Hematopoietic multipotent progenitor cell treated with erythropoietin and hydrocortisone succinate and interleukin-3 and kit ligand, for 8 days (in vitro differentiated cells): Measurements from ENCODE around the gene ACSF3.

ENCODE experiments used
- DNase-seq: peaks from one replicate; pipeline ENCODE4 v3.0.0-alpha.2; 2015

The ACSF3 gene

DNA sequence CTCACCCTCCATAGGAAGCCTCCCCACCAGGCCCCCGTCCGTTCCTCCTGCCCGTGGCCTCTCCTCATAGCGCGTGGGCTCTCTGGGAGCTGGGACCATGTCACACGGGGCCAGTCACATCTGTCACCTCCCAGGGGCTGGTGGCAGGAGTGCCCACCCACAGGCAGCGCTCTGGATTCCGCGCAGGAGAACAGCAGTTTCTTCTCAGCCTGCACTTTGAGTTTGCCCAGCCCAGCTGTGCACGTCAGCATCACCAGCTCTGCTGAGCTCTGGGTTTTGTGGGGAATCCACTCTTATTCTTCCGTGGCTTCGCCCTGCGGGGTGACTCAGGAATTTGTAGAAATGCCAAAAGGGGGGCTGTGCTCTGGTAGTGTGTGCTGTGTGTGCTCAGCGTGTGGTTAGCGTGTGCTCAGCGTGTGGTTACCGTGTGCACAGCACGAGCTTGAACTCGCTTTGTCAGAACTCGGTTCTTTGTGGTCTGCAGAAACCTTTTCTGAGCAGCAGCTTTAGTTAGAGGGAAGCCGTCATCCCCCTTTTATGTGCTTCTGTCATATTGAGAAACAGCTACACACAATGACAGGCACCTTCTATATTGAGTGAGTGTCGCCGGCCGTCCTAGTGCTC lies 3.2 kb downstream of the ACSF3 start:
- no peak for DNase-seq

DNA sequence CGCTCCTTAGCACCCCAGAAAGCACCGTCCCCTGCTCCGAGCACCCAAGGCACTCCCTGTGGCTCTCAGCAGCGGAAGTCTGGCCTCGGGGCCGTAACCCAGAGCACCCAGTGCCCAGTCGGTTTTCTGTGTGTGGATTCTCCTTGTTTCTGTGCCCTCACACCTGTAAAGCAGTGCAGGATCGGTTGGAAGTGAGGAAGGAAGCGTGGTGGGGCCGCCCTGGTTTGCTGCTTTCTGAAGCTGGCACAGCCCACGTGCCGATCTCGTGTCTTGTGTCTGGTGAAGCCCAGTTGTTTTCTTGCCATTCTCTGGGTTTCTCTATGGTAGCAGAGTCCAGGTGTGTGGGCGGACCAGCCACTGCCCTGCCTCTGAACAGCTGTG lies 3.7 kb downstream of the ACSF3 start:
- no peak for DNase-seq

DNA sequence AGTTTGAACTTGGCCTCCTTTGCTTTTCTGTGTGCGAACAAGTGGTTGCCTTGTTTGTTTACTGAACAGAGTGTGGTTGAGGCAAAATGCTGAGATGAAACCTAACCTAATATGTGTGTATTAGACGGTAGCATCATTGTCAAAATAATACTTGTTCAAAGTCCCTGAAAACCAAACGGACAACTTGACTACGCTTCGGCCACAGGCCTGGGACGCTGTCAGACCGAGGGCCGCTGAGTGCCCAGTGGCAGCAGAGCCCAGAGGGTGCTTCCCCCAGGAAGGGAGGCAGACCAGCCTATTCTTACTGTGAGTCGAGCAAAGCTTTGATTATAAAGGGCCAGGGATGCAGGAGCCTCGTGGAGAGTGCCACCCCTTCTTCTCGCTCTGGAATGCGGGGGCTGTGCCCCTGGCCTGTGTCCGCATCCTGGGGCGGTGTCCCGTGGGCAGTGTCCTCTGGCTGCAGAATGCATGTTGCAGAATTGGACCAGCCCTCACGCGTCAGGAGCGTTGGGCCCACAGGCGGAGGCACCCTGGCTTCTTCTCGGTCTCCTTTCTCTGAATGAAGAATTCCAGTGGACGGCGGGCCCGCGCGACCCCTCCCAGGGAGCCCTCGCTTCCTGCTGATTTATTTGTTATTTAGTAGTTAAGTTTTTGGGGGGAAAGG lies 5.2 kb downstream of the ACSF3 start:
- no peak for DNase-seq

DNA sequence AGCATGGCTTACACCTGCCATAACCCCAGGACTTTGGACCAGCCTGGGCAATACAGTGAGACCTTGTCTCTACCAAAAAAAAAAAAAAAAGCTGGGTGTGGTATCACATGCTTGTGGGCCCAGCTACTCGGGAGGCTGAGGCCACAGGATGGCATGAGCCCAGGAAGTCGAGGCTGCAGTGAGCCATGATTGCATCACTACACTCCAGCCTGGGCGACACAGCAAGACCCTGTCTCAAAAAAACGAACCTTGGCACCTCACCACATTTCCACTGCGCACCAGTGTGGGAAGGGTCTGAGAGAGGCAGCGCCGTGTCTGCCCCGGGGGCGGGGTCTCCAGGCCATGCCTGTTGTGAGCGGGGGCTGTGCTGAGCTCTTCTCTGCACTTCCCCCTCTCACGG lies 6.3 kb downstream of the ACSF3 start:
- DNase-seq: peak; percentile 42

DNA sequence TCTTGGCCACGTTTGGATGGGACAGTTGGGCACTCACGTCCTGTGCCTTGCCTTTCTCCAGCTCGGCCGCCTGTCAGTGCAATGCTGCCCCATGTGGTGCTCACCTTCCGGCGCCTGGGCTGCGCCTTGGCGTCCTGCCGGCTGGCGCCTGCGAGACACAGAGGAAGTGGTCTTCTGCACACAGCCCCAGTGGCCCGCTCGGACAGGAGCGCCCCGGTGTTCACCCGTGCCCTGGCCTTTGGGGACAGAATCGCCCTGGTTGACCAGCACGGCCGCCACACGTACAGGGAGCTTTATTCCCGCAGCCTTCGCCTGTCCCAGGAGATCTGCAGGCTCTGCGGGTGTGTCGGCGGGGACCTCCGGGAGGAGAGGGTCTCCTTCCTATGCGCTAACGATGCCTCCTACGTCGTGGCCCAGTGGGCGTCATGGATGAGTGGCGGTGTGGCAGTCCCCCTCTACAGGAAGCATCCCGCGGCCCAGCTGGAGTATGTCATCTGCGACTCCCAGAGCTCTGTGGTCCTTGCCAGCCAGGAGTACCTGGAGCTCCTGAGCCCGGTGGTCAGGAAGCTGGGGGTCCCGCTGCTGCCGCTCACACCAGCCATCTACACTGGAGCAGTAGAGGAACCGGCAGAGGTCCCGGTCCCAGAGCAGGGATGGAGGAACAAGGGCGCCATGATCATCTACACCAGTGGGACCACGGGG lies 7.1 kb downstream of the ACSF3 start:
- DNase-seq: no peak

DNA sequence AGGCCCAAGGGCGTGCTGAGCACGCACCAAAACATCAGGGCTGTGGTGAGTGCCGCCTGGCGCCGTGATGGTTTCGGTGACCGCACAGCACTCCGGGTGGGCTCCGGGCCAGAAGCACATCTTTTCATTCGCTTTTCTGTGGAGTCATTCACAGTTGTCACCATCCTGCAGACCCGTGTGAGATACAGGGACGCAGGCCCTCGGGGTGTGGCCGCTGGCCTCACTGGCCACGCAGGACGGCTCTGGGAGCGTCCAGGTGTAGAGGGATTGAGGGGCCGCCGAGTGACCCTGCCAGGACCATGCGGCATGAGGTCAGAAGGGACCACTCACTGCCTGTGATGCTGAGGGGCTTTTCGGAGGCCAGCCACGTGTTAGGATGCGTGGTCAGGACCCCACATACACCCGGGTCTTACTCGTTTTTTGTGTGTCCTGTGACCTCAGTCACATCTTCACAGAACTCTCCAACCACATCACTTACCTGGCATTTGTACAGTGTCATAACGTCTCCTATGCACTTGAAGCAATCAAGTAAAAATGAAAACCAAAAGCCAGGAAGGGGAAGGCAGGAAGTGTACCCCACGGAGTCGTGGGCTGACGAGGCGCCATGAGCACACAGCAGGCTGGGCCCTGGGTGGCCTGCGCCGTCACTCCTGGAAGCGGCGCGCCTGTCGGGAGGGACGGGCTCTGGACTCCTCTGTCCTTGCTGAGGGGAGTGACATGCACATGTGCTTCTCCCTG lies 7.8 kb downstream of the ACSF3 start:
- DNase-seq: no peak

DNA sequence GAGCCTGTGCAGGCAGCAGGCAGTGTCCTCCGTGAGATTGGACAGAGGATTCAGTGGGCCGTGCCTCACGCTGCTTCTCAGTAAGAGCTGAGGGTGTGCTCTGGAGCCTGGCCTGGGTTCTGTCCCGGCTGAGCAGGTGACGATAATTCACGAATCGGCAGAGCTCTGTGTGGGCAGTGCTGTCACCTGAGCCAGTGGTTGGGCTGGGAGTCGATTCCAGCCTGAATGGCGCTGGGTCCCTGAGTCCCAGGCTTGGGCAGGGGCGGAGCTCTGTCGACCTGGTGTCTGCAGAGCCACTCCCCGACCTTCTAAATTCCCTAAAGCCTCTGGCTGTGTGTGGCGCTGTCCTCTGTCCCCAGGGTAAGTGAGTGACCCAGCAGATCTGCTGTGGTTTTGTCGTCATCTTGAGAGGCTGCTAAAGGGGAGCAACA lies 8.4 kb downstream of the ACSF3 start:
- no peak for DNase-seq

DNA sequence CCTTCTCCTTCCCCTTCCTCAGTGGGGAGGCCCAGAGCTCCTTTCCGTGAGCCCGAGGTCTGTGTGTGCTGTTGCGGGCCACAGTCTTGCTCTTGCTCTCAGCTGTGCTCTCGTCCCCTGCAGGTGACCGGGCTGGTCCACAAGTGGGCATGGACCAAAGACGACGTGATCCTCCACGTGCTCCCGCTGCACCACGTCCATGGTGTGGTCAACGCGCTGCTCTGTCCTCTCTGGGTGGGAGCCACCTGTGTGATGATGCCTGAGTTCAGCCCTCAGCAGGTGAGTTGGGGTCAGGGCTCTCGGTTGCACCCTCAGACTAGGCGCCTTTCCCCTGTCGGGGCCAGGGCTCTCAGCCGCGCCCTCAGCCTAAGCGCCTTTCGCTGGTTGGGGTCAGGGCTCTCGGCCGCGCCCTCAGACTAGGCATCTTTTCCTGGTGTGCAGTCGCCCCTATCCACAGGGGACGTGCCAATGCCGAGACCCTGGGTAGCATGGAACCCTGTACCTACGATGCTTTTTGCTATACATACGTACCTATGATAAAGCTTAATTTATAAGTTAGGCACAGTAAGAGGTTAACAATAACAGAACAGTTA lies 8.9 kb downstream of the ACSF3 start:
- no peak for DNase-seq

DNA sequence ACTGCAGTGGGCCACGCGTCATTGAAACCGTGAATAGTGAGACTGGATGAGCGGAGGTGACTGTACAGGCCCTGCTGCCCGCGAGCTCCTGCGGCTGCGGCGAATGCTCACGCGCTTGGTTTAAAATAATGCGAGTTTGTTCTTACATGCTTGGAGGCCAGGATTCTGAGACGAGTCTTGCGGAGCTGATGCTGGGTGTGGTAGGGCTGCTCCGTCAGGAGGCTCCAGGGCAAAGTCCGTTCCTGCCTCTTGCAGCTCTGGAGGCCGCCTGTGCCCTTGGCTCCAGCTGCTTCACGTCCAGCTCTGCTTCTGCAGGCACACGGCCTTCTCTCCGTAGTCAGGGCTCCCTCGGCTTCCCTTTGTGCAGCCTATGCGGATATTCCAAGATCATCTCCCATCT lies 9.5 kb downstream of the ACSF3 start:
- DNase-seq: no peak

DNA sequence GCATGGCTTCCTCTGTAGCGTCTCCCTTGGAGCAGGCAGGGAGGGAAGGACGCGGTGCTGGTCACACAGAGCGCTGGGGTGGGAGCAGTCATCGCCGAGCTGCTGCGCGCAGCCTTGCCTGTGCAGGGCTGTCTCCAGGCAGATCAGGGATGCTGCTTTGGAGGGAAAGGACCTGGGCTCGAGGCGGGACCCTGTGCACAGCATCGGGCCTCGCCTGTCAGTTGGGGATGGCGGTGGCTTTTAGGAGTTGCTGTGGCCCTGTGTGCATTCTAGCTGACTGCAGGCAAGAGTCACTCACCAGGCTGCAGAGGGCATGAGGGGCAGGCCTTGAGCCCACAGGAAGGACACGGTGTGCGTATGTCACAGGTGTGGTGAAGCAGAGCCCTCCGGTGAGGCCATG lies 10.1 kb downstream of the ACSF3 start:
- no peak for DNase-seq

DNA sequence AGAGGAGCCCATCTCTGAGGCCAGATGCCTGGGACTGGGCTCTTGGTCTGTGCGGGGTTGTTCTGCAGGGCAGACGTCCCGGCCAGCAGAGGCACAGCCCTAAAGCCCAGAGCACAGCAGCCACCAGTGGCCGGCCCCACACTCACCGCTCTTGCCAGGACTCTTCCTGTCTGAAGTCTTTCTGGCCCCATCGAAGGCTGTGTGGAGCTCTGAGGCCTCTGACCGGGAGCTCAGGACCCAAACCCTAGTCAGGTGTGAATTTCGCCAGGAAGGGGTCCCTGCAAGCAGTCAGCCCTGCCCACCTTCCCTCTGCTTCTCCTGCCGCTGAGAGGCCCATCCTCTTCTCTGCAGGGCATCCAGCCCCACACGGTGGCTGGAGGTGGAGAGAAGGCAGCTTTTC lies 10.7 kb downstream of the ACSF3 start:
- DNase-seq: no peak

DNA sequence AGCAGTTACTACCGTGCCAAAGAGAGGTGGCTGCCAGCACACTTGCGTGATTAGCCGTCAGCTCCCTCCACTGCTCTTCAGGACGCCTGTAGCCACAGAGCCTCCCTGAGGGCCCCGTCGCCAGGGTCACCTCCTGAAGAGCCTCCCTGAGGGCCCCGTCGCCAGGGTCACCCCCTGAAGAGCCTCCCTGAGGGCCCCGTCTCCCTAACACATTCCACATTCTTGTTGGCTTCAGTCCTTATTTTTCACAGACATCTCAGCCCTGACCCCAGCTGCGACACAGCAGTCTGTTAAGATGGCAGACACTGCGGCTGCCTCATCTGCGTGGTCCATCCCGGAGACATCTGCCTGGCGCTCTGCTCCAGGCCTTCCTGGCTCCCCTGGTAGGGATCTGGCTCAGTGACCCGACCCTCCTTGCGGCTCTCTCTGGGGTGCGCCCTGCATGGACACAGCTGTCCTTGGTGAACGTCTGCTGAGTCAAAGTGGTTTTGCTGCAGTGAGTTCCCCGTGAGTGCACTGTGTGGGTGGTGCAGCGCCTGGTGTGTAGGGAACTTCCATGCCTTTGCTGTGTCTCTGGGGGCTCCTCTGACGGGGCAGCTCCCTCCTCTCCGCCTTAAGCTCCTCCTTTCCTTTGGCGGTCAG lies 11.4 kb downstream of the ACSF3 start:
- no peak for DNase-seq

DNA sequence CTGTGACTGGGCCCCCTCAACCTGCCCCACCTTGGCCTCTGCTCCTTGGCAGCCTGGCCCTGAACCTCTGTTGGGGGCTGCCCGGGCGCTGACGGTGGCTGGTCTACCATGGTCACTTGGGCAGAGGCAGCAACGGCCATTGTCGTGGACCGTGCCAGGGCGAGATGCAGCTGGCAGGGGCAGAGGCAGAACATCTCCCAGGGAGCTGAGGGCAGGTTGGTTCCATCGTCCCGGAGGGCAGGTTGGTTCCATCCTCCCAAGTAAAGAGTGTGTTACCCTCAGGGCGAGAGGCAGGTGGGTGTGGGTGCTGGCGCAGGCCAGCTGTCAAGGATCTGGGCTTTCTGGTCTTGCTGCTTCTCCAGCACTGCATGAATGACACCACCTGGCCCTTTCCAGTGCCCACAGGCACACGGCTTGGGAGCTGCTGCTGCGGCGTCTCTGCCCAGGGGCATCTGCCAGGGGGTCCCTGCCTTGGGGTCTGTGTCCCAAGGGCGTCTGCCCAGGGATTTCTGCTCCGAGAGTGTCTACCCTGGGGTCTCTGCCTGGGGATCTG lies 12.0 kb downstream of the ACSF3 start:
- DNase-seq: no peak

DNA sequence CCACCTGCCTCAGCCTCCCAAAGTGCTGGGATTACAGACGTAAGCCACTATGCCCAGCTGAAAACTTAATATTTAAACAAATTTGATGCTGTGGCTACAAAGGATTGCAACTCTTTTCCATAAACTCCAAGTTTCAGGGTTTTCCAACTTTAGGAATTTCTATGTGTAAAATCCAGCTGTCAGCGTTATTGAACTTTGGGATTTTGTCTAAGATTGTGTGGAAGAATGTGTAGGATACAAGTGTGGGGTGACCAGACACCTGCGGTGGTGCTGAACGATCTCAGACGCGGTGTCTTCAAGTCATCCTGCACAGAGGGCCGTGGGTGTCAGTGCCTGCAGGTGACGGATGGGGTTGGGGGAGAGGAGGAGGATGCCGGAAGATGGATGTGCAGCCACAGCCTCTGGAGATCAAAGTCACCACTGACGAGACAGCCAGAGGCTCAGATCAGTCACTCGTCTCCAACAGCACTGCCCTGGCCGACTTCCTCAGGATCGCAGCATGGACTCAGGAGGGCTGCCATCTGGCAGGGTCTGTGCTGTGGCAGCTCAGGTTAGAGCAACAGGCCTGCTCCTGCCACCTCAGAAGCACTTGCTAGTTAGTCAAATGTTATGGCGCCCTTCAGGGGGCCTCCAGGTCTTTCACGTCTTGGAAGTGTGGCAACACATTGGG lies 13.0 kb downstream of the ACSF3 start:
- DNase-seq: no peak

DNA sequence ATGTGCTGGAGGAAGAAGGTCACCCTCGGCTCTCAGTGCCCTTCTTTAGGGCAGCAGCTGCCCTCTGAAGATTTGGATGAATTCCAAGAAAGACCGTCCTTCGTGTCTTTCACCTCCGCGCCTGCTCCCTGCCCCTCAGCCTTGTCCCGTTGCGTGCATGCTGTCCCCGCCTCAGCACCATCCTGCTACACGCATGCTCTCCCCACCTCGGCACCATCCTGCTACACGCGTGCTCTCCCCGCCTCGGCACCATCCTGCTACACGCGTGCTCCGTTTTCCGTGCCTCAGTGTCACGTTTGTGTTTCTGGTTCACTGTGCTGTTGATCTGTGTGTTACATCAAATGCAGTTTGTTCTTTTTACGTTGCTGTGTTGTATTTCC lies 13.5 kb downstream of the ACSF3 start:
- no peak for DNase-seq

DNA sequence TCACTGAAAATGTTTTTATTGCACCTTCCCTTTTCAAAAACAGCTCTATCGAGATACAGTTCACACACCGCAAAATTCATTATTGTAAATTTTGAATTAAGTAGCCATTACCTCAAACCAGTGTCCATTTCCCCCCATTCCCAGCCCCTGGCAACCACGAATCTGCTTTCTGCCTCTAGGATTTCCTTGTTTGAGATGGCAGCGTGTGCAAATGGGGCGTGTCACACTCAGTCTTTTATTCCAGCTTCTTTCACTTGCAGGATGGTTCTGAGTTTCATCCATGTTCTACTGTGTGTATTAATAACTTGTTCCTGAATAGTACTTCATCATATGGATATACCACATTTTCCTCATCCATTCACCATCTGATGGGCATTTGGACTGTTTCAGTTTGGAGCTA lies 14.8 kb downstream of the ACSF3 start:
- no peak for DNase-seq

DNA sequence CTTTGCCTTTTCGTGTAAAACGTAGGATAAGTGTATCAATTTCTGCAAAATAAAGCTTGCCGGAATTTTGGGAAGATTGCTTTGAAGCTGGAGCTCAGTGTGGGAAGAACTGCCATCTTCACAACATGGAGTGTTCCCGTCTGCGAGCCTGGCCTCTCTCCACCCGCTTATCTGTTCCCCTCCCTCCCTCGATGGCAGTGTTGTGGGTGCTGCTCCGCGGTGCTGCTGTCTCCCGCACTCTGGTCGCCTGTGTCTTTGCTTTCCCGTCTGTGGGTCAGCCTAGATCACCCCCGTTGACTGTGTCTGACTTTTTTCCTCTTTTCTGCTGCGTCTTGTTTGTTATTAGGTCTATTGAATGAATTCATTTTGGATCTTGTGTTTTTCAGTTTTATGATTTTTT lies 17.0 kb downstream of the ACSF3 start:
- DNase-seq: no peak

DNA sequence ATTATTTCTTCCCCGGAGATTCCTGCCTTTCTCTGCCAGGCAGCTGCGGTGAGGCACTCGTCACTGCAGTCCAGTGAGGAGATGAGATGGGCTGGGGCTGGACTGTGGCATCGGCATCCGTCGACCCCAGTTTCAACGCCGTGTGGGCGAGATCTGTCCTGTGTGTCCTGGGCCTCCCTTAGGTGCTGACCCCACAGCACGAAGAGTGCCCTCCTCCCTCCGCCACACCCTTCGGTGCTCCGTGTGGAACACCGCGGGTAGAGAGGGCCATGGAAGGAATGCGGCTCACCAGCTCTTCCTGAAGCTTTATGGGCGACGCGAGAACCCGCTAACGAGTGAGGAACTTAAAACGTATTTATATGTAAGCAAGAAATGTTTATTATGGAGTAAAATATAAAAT lies 17.6 kb downstream of the ACSF3 start:
- no peak for DNase-seq

DNA sequence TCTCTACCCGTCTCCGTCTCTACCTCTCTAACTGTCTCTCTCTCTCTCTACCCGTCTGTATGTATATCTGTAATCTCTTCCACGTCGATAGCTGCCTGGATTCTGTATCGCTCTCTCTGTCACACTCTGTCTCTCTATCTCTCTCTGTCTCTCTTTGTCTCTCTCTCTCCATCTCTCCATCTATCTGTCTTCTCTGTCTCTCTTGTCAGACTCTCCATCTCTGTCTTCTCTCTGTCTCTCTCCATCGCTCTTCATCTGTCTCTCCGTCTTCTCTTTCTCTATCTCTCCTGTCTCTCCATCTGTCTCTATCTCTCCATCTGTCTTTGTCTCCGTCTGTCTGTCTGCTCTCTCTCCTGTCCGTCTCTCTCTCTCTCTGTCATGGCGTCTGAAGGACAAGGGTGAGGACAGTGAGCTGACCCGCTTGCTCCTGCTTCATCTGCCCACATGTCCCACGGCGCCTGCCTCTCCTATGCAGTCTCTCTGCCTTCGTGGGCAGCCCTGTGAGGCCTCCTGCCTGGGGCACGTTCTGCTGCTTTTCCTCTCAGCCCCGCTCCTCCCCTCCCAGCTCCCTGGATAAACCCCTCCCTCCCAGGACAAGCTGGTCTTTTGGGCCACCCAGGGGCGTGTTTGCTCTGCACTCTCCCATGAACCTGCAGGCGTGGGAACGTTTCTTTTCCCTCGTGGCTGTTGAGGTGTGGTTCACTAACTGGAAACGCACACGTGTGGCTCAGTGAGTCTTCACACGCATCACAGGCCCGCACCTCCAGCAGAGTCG lies 18.9 kb downstream of the ACSF3 start:
- DNase-seq: no peak

DNA sequence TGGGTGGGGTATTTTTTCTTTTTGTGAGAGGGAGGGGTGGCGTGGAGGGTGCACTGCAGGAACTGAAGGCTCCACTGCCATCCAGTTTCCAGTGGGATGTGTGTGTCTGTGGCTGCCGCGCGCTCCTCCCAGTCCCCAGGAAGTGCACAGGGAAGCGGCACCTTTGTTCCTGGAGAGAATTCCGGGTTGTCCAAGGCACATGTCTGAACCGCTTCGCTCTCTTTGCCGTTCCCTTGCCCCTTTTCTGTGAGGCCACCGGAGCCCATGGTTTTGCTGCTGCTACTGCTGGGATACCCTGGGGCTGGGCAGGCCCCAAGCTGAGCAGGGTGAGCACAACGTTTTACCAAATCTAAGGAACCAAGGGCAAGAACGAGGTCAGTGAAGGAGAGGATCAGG lies 19.5 kb downstream of the ACSF3 start:
- no peak for DNase-seq

DNA sequence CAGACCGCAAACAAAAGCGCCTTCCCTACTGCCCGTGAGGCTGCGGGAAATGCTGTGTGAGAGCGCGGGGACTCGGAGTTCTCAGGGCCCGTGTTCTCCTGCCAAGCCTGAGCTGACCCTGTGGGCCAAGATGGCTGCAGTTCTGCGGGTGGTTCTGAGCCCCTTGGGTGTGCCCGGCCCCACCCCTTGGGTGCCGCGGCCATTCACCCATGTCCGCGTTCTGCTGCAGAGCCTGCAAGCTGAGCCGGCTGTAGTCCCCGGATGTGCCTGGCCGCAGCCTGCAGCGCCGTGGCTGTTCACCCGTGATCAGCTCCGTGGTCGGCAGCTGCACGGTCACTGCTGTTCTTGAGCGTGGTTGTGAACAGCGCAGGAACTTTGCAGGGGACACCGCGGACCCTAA lies 20.0 kb downstream of the ACSF3 start:
- DNase-seq: no peak
